GM10248 (cell line): ENCODE results near the gene ATP2C1.

Source experiments
- CTCF ChIA-PET: fragments of 300-600 bp; sonication (Branson Sonifier 250); formaldehyde crosslinking; extraction: SDS; loops from one replicate; lab custom pipeline; 2021; ENCODE audit warnings: antibody characterized with exemption; lab: Yijun Ruan, JAX
- POLR2A ChIA-PET: fragments of 350-650 bp; sonication (Branson Sonifier 250); formaldehyde crosslinking; extraction: SDS; loops from one replicate; lab custom pipeline; 2020; ENCODE audit warnings: antibody characterized with exemption; lab: Yijun Ruan, JAX
- DNase-seq: peaks from one replicate; pipeline ENCODE4 v3.0.0; 2012; ENCODE audit errors: extremely low spot score
- TF ChIP-seq, protein P1 (sequence below): IDR thresholded peaks from 2 replicates; pipeline ENCODE4 v1.5.1; 2012; ENCODE audit warnings: mild to moderate bottlenecking, low read depth; ENCODE audit errors: extremely low read depth, missing control alignments, control extremely low read depth

ATP2C1 gene

DNA sequence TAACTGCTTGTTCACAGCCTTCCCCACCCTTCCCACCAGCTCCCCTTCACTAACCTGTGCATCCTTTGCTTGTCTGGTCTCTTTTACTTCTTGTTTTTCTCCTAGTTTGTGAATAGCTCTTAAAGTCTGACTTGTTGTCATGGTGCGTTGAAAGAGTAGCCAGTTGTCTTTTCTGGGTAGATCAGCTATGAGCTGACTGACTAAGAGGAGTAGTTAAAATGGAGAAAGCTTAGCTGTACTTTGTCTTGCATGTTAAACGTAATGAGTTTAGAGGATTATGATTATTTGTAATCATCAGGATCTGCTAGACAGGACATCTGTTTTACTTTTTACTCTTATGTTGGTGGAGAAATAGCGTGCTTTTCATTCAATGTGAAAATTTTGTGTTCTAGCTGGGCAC lies 35.9 kb downstream of the ATP2C1 start:
- ChIA-PET POLR2A (interaction anchor here (0.5 kb wide), 1 partner anchor 16 kb away, joined by 3 read pairs; no protein-coding TSS in a partner anchor), CTCF (interaction anchor here (1.0 to 4.0 kb wide), 6 partner anchors 19 to 179 kb away, joined by 3 to 18 read pairs (median 3); partner anchors contain the start of gene ATP2C1)
- TF ChIP-seq, protein P1, sequence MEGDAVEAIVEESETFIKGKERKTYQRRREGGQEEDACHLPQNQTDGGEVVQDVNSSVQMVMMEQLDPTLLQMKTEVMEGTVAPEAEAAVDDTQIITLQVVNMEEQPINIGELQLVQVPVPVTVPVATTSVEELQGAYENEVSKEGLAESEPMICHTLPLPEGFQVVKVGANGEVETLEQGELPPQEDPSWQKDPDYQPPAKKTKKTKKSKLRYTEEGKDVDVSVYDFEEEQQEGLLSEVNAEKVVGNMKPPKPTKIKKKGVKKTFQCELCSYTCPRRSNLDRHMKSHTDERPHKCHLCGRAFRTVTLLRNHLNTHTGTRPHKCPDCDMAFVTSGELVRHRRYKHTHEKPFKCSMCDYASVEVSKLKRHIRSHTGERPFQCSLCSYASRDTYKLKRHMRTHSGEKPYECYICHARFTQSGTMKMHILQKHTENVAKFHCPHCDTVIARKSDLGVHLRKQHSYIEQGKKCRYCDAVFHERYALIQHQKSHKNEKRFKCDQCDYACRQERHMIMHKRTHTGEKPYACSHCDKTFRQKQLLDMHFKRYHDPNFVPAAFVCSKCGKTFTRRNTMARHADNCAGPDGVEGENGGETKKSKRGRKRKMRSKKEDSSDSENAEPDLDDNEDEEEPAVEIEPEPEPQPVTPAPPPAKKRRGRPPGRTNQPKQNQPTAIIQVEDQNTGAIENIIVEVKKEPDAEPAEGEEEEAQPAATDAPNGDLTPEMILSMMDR, result no peak
- no peak for DNase-seq

DNA sequence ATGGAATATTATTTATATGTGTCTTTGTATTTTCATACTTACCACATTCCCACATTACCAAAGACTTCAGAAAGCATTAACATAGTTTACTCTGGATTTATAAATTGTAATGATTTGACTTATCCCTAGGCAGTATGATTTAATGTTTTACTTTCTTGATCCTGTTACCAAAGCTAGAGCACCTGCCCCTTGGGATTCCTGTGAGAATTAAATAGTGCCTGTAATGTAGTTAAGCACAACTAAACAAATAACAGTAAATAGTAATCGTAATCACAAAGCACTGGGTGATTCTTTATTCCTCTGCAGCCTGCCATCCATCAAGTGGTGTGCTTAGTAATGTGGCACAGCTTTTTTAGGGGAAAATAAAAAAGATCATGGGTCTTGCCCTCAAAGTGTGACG lies 39.1 kb downstream of the ATP2C1 start:
- DNase-seq, result no peak
- CTCF ChIA-PET, result interaction anchor here (0.7 to 1.7 kb wide), 5 partner anchors 9 to 173 kb away, joined by 3 to 4 read pairs (median 4); partner anchors contain the start of gene ATP2C1
- POLR2A ChIA-PET, result no interaction called here
- TF ChIP-seq, protein P1, result no peak

DNA sequence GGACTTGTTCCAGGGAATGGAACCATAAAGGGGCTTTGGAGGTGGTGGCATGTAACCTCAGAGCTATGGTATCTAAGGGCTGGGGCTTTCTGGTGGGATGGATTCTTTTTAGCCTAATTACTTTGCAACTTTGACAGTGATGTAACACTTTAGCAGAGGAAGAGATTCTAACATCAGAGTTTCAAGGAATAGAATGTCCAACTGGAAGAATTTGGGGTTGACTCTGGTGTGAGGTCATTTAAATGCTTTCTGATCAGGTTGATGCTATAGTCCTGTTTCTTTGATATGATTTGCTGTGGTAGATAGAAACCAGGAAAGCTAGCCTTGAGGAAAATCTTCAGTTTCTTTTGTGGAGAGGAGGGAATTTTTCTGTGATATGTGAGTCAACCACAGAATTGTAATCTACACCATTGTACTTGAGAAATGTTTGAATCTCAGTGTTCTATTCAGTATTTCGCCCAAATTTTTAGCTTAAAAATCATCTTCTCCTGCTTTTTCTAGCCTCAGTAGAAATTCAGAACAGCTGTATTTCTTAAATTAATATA lies 40.0 kb downstream of the ATP2C1 start:
- TF ChIP-seq, protein P1, result no peak
- CTCF ChIA-PET, result interaction anchor here (0.8 to 1.5 kb wide), 3 partner anchors 11 to 175 kb away, joined by 3 to 4 read pairs (median 3); no protein-coding TSS in a partner anchor
- no peak for DNase-seq
- POLR2A ChIA-PET, result interaction anchor here (0.7 kb wide), 1 partner anchor 768 kb away, joined by 4 read pairs; no protein-coding TSS in a partner anchor

DNA sequence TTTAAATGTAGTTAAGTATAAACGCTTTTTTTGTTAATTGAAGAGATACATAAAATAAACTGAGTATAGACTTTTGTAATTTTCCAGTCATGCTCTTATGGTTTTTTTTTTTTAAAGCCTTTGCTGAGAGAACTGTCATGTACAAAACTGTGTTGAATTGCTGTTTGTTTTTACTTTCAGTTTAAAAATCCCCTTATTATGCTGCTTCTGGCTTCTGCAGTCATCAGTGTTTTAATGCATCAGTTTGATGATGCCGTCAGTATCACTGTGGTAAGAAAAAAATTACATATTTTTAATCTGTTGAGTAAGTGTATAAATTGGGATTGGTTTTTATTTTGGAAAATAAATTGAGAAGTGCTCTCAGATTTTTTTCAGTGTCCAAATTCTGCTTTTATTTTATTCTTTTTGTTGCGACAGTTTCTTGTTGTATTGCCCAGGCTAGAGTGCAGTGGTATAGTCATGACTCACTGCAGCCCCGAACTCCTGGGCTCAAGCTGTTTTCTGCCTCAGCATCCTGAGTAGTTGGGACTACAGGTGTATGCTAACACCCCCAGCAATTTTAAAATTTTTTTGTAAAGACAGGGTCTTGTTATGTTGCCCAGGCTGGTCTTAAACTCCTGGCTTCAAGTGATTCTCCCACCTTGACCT lies 40.7 kb downstream of the ATP2C1 start:
- TF ChIP-seq, protein P1, result no peak
- no peak for DNase-seq
- ChIA-PET POLR2A (interaction anchor here (0.7 kb wide), 1 partner anchor 767 kb away, joined by 4 read pairs; no protein-coding TSS in a partner anchor), CTCF (interaction anchor here (0.8 kb wide), 1 partner anchor 176 kb away, joined by 3 read pairs; no protein-coding TSS in a partner anchor)

DNA sequence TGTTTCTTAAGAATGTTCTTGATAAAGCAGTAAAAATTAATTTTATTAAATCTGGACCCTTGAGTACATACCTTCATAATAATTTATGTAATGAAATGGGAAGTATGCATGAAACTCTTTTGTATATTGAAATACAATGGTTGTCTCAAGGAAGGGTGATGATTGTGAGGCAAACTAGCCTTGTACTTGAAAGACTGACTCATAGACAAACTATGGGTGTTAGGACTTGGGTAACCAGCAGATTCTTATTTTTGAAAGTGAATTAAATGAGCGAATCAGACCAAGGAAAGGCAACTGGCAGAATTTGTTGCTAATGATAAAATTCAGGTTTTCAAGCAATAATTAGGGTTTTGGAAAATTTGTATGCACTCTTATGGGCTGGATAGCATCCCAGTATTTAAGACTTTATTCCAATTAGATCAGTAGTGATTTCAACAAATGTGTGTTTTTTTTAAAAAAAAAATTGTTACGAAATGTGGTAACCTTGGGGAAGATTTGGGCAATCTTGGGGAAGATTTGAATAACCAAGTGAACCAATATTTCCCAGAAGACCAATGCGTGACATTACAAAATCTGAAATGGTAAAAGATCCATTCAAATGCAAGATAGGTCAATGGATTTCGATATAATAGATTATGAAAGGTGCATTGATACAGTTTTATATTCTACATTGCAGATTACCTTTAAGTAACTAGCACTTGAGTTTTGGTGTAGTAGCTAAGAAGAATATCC lies 42.0 kb downstream of the ATP2C1 start:
- DNase-seq, result no peak
- TF ChIP-seq, protein P1, result no peak
- ChIA-PET POLR2A (no interaction called here), CTCF (no interaction called here)

DNA sequence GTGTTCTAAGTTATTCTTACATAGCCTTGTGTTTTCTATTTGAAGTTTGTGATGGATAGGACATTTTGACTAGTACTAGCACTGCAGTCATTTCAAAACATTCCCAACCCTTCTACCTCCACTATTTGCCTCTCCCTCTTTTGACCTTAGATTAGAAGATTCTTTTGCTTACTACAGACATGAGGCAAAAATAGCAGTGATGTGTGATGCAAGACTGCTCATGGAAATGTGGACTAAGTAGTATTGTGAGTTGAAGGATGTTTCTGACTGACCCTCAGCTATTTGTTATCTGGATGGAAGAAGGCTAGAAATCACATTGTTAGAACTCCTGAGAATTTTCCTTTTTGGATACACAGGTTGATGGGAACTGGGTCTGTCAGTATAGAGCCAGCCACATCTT lies 45.9 kb downstream of the ATP2C1 start:
- POLR2A ChIA-PET, result no interaction called here
- no peak for DNase-seq
- CTCF ChIA-PET, result no interaction called here
- TF ChIP-seq, protein P1, result no peak
